Measurements from ENCODE around the gene ARHGEF40. TPM values are rescaled to one million over a fixed set of nuclear protein-coding genes. Genes with fewer than 3 reads are reported as not detected.
A peak's percentile ranks its signal among the peaks of the same experiment; 100 is the strongest.

Gene ARHGEF40
- total and polyA plus RNA-seq, 8 donors: 34.7 to 97.3 (median 80.1) TPM

DNA sequence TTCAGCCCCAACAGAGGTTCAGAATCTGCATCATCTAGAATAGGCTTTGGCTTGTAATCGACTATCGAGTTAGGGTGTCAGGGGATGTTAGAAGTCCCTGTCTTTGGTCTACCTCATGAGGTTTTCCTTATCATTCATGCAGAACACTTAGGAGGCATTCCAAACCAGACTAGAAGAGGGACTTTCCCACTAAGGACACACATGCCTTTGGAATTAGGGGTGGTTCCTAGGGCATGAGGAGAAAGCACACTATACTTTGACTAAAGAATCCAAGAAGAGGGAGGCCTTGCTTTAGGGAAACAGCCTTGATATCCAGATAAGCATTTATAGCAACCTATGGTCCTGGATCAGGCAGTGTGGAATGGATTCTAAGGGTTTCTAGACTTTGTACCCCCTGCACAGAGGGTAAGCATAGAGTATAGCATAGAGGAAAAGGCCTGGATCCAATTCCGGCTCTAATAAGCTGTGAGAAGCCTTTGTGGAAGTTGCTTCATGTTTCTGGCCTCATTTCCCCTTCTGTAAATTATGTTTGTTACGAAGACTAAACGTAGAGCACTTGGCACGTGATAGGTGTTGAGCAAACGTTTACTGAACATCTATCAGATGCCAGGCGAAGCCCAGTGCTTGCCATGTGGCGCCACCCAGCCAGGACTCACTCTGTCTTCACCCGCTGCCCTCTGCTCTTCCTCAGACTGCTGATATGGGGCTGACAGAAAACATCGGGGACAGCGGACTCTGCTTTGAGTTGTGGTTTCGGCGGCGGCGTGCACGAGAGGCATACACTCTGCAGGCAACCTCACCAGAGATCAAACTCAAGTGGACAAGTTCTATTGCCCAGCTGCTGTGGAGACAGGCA is 15.1 kb downstream of the ARHGEF40 start:
- ATAC-seq (peak; percentile 60), DNase-seq (peak in 1 of 4 donors; percentile 81)
- TF ChIP-seq, protein P1, sequence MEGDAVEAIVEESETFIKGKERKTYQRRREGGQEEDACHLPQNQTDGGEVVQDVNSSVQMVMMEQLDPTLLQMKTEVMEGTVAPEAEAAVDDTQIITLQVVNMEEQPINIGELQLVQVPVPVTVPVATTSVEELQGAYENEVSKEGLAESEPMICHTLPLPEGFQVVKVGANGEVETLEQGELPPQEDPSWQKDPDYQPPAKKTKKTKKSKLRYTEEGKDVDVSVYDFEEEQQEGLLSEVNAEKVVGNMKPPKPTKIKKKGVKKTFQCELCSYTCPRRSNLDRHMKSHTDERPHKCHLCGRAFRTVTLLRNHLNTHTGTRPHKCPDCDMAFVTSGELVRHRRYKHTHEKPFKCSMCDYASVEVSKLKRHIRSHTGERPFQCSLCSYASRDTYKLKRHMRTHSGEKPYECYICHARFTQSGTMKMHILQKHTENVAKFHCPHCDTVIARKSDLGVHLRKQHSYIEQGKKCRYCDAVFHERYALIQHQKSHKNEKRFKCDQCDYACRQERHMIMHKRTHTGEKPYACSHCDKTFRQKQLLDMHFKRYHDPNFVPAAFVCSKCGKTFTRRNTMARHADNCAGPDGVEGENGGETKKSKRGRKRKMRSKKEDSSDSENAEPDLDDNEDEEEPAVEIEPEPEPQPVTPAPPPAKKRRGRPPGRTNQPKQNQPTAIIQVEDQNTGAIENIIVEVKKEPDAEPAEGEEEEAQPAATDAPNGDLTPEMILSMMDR (IDR thresholded peaks at IDR 0.05): no peak
- Histone ChIP-seq H3K27ac (peak overlapping the region in 1 of 2 donors; percentile 86), H3K9me3 (no peaks in the 10 kb centered on the region), H3K36me3 (peaks cover 0 to 79% of the 10 kb centered on the region in 2 donors), H3K4me1 (peaks cover 8 to 51% of the 10 kb centered on the region in 2 donors), H3K4me3 (no peak overlapping the region), H3K27me3 (no peaks in the 10 kb centered on the region)
- intact Hi-C loops (cut with DNase I): no loop called here

DNA sequence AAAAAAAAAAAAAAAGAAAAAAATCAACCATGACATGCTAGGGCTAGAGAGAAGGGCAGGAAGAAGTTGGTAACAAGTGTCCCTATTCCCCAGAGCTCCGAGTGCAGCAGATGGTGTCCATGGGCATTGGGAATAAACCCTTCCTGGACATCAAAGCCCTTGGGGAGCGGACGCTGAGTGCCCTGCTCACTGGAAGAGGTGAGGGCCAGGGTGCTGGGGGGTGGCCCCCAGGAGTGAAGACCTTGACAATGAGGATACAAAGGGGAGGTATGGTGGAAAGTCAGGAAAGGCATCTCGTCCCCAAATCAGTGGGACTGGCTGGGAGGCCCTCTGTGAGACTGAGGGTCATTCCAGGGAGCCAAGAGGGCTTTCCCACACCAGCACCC is 16.8 kb downstream of the ARHGEF40 start:
- Histone ChIP-seq H3K9me3 (no peaks in the 10 kb centered on the region), H3K27ac (peak overlapping the region in 1 of 2 donors; percentile 86), H3K36me3 (peaks cover 0 to 79% of the 10 kb centered on the region in 2 donors), H3K4me3 (no peak overlapping the region), H3K27me3 (no peaks in the 10 kb centered on the region), H3K4me1 (peaks cover 8 to 51% of the 10 kb centered on the region in 2 donors)
- no peak for DNase-seq
- ATAC-seq: no peak
- intact Hi-C loops (cut with DNase I): no loop called here
- TF ChIP-seq, protein P1 (IDR thresholded peaks at IDR 0.05): no peak

DNA sequence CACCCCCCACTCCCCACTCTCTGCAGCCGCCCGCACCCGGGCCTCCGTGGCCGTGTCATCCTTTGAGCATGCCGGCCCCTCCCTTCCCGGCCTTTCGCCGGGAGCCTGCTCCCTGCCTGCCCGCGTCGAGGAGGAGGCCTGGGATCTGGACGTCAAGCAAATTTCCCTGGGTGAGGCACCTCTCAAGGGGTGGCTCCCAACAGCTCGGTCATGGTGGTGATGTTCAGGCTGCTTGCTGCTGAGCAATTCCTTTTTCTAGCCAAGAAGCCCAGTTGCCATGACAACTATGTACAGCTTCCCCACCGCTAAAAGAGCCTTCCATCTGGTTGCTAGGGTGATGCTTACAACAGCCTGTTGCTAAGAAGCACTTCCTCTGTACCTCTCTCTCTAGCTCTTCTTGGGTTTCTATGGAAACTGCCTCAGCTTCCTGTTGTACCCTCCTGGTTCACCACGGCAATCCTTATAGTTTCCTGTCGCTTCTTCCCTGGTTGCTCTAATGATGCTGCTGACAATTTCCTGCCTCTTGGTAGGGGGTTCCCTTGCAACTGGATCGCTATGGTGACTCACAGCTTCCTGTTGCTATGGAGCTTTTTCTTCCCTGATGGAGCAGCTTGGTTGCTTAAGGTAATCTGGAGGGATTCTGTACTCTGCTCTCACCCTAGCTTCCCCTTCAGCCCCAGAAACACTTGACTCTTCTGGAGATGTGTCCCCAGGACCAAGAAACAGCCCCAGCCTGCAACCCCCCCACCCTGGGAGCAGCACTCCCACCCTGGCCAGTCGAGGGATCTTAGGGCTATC is 17.4 kb downstream of the ARHGEF40 start:
- DNase-seq (peak in 2 of 4 donors; percentile 52 to 82), ATAC-seq (peak; percentile 22)
- peak overlapping the region in 1 of 2 donors; percentile 86 for H3K27ac ChIP-seq
- intact Hi-C loops (cut with DNase I): no loop called here
- H3K4me1 ChIP-seq: peaks cover 8 to 54% of the 10 kb centered on the region in 2 donors
- no peak overlapping the region for H3K4me3 ChIP-seq
- H3K9me3 ChIP-seq: no peaks in the 10 kb centered on the region
- peaks cover 0 to 78% of the 10 kb centered on the region in 2 donors for H3K36me3 ChIP-seq
- TF ChIP-seq, protein P1 (IDR thresholded peaks at IDR 0.05): no peak
- no peaks in the 10 kb centered on the region for H3K27me3 ChIP-seq

DNA sequence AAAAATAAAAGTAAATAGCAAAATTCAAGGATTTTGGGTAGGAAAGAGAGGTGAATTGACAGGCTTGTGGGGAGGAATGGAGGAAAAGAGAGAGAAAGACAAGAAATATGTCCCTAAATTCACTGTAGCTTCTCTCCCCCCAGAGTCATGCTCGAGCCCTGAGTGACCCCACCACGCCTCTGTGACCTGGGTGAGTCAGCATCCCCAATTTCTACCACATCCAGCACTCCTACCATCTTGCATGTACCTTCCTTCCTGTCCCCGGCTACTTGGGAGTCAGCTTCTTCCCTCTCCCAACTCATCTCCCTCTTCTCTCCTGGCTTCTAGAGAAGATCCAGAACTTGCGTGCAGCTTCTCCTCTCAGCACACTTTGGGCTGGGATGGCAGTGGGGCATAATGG is 18.6 kb downstream of the ARHGEF40 start:
- Histone ChIP-seq H3K4me3 (no peak overlapping the region), H3K36me3 (peaks cover 0 to 73% of the 10 kb centered on the region in 2 donors), H3K27ac (peak overlapping the region in 1 of 2 donors; percentile 86), H3K4me1 (peaks cover 8 to 59% of the 10 kb centered on the region in 2 donors), H3K9me3 (no peaks in the 10 kb centered on the region), H3K27me3 (no peaks in the 10 kb centered on the region)
- TF ChIP-seq, protein P1 (IDR thresholded peaks at IDR 0.05): no peak
- no peak for DNase-seq
- no peak for ATAC-seq
- intact Hi-C loops (cut with DNase I): no loop called here

DNA sequence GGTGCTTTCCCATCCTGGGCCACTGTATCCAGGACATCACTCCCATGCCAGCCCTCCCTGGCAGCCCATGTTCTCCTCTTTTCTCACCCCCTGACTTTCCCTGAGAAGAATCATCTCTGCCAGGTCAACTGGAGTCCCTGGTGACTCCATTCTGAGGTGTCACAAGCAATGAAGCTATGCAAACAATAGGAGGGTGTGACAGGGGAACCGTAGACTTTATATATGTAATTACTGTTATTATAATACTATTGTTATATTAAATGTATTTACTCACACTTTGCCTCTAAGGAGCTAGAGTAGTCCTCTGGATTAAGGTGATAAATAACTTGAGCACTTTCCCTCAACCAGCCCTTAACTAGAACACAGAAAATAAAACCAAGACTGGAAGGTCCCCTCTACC is 19.2 kb downstream of the ARHGEF40 start:
- ATAC-seq (no peak), DNase-seq (no peak)
- Histone ChIP-seq H3K27me3 (no peaks in the 10 kb centered on the region), H3K36me3 (peaks cover 0 to 67% of the 10 kb centered on the region in 2 donors), H3K4me3 (no peak overlapping the region), H3K4me1 (peaks cover 8 to 55% of the 10 kb centered on the region in 2 donors), H3K9me3 (no peaks in the 10 kb centered on the region), H3K27ac (peak overlapping the region in 1 of 2 donors; percentile 86)
- intact Hi-C loops (cut with DNase I): no loop called here
- TF ChIP-seq, protein P1 (IDR thresholded peaks at IDR 0.05): no peak

Measured in left lung (tissue), 10 donors.